T-helper 1 cell treated with Interleukin-12 subunit alpha and Interleukin-12 subunit beta and Interleukin-4 antibody, amounts not matched to agents 30 μg/mL and 1 μg/mL, for 36 hours (primary cell): Measurements from ENCODE around the gene ENO2.

Source experiments
- H3K27ac Mint-ChIP-seq: one replicate; pipeline ENCODE4 v1.8.0; 2021; ENCODE audit warnings: mild to moderate bottlenecking, mixed read lengths
- H3K27me3 Mint-ChIP-seq: one replicate; pipeline ENCODE4 v1.8.0; 2021; ENCODE audit warnings: low read depth, mixed read lengths
- H3K36me3 Mint-ChIP-seq: one replicate; pipeline ENCODE4 v1.8.0; 2021; ENCODE audit warnings: low read depth, mixed read lengths
- H3K4me1 Mint-ChIP-seq: one replicate; pipeline ENCODE4 v1.8.0; 2021; ENCODE audit warnings: low read depth, mixed read lengths
- H3K4me3 Mint-ChIP-seq: one replicate; pipeline ENCODE4 v1.8.0; 2021; ENCODE audit warnings: mild to moderate bottlenecking, moderate library complexity, mixed read lengths
- H3K9me3 Mint-ChIP-seq: one replicate; pipeline ENCODE4 v1.8.0; 2021; ENCODE audit warnings: mixed read lengths

The ENO2 gene

DNA sequence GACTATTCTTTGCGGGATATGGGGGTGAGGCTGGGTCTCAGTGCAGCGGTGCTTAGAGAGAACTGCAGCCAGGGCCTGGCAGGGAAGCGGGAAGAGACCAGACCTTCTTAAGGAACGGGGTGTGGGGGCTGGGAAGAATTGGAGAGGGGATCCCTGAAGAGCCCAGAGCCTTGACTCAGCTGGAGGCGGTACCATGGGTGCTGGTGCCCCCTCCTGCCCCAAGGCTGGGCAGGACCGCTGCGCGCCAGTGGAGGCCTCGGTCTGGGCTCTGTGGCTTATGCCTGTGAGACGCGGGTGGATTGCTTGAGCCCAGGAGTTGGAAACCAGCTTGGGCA is 27.9 kb downstream of the ENO2 start:
- no peaks in the 10 kb centered on the region for H3K9me3 Mint-ChIP-seq
- no peaks in the 10 kb centered on the region for H3K27me3 Mint-ChIP-seq
- H3K4me3 Mint-ChIP-seq = no peak overlapping the region
- peak overlapping the region; percentile 96 for H3K27ac Mint-ChIP-seq
- H3K4me1 Mint-ChIP-seq = peaks cover 37% of the 10 kb centered on the region
- H3K36me3 Mint-ChIP-seq = peaks cover 6% of the 10 kb centered on the region

DNA sequence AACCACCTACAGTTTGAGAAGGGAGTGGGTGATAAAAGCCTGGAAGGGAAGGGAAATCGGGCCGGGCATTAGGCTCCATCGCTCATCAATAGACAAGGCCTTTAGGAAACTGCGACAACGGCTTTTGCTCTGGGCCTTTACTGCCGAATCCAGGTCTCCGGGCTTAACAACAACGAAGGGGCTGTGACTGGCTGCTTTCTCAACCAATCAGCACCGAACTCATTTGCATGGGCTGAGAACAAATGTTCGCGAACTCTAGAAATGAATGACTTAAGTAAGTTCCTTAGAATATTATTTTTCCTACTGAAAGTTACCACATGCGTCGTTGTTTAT is 29.0 kb downstream of the ENO2 start:
- peaks cover 7% of the 10 kb centered on the region for H3K36me3 Mint-ChIP-seq
- H3K4me1 Mint-ChIP-seq = peaks cover 44% of the 10 kb centered on the region
- H3K4me3 Mint-ChIP-seq = peak overlapping the region; percentile 85
- no peaks in the 10 kb centered on the region for H3K27me3 Mint-ChIP-seq
- peak overlapping the region; percentile 96 for H3K27ac Mint-ChIP-seq
- no peaks in the 10 kb centered on the region for H3K9me3 Mint-ChIP-seq

DNA sequence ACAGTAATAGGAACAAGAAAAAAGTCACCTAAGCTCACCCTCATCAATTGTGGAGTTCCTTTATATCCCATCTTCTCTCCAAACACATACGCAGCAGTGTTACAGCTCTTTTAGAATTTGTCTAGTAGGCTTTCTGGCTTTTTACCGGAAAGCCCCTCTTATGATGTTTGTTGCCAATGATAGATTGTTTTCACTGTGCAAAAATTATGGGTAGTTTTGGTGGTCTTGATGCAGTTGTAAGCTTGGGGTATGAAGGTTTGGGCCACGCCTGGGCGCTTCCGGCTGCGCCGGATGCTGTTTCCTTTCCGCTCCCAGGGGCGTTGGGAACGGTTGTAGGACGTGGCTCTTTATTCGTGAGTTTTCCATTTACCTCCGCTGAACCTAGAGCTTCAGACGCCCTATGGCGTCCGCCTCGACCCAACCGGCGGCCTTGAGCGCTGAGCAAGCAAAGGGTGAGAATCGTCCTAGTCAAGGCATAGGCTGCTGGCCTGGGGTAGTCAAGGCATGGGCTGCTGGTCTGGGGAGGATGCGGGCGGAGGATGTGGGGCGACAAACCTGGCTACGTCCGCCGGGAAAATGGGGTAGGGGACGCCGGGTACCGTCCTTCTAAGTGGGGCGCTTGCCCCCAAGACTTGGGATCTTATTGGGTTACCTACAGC is 29.5 kb downstream of the ENO2 start, which contains the start of the genes C12orf57 and RNU7-1:
Gene C12orf57 (plus strand): TSS at position 301 of the 659 bp plus-strand sequence. CDS start 100 bp downstream, at position 401.
Gene RNU7-1 (plus strand): TSS at position 95 of the 659 bp plus-strand sequence.
- no peaks in the 10 kb centered on the region for H3K9me3 Mint-ChIP-seq
- H3K36me3 Mint-ChIP-seq = peaks cover 7% of the 10 kb centered on the region
- H3K4me1 Mint-ChIP-seq = peaks cover 46% of the 10 kb centered on the region
- H3K4me3 Mint-ChIP-seq = peak within 1 kb of the TSS; percentile 85
- H3K27me3 Mint-ChIP-seq = no peaks in the 10 kb centered on the region
- H3K27ac Mint-ChIP-seq = peak within 1 kb of the TSS; percentile 96

DNA sequence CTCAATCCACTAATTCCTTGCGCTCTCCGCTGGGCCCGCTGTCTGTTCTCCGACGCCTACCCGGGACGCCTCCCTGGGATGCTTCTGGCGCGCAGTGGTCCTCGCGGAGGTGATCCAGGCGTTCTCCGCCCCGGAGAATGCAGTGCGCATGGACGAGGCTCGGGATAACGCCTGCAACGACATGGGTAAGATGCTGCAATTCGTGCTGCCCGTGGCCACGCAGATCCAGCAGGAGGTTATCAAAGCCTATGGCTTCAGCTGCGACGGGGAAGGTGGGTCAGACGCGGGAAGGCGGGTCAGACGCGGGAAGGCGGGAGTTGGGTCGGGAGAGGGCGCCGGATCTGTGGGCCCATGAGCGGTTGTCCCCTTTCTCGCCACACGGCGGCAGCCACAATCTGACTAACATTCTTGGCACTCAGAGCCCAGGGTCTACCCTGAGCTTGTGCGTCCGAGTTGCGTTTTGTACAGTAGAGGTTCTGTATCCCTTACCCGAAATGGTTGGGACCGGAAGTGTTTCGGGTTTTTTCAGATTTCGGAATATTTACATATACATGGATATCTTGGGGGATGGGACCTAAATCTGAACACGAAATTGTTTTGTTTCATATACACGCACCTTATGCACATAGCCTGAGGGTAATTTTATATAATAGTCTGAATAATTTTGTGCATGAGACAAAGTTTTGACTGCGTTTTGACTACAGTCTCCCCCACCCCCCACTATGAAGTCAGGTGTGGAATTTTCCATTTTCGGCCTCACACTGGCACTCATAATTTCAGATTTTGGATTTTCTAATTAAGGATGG is 30.2 kb downstream of the ENO2 start:
- Mint-ChIP-seq H3K4me3 (peak overlapping the region; percentile 85), H3K4me1 (peaks cover 51% of the 10 kb centered on the region), H3K27ac (peak overlapping the region; percentile 96), H3K9me3 (no peaks in the 10 kb centered on the region), H3K36me3 (peaks cover 3% of the 10 kb centered on the region), H3K27me3 (no peaks in the 10 kb centered on the region)

DNA sequence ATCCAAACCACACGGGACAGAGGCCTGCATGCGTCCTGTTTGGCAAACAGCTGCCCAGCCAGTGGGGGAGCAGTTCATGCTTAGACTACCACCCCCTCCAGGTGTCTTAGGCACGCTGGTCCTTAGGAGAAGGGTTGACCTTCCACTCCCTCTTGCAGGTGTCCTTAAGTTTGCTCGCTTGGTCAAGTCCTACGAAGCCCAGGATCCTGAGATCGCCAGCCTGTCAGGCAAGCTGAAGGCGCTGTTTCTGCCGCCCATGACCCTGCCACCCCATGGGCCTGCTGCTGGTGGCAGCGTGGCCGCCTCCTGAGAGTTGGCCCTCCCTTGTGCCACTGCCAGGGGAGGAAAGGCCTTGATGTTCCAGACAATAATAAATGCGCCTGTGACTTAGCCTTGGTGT is 31.2 kb downstream of the ENO2 start:
- Mint-ChIP-seq H3K9me3 (no peaks in the 10 kb centered on the region), H3K4me1 (peaks cover 60% of the 10 kb centered on the region), H3K36me3 (peaks cover 3% of the 10 kb centered on the region), H3K27ac (peak overlapping the region; percentile 96), H3K27me3 (no peaks in the 10 kb centered on the region), H3K4me3 (peak overlapping the region; percentile 85)

DNA sequence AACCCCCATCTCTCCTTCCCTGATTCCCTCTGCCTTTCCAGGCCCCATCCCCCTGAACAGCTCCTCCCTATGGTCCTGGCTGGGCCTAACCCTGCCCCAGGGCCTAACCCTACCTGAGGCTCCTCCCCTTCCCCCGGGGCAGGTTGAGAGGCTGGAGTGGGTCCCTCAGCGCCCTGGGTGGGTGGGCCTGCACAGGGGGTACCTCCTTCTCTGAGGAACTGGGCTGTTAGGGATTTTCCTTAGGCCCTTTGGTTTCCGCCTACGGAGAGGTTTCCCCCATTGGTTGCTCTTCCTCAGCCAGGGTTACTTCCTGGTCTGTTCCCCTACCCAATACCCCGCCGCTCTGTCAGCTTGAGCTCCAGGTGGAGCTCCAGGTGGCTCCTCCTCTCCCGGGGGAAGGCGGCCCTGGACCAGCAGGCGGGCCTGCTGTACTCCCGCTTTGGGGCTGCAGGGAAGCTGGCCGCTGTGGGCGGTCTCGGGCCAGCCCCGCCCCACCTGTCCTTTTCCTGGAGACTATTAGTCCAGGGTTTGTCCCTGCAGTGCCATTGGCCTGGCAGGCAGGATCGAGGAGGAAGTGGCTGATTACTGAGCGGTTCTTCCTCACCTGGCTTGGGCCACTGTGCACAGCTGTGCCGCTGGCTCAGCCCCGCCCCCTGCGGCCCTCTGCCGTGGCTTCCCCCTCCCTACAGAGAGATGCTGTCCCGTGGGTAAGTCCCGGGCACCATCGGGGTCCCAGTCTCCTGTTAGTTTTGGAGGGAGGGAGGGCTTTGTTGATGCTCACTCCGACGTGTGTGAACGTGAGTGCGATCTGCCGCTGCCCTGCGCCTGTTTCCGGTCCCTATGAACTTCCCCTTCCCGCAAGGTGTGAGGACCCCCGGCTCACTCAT is 31.9 kb downstream of the ENO2 start:
- peak overlapping the region; percentile 96 for H3K27ac Mint-ChIP-seq
- H3K9me3 Mint-ChIP-seq = no peaks in the 10 kb centered on the region
- H3K27me3 Mint-ChIP-seq = no peaks in the 10 kb centered on the region
- peaks cover 64% of the 10 kb centered on the region for H3K4me1 Mint-ChIP-seq
- H3K36me3 Mint-ChIP-seq = peaks cover 3% of the 10 kb centered on the region
- peak overlapping the region; percentile 85 for H3K4me3 Mint-ChIP-seq

DNA sequence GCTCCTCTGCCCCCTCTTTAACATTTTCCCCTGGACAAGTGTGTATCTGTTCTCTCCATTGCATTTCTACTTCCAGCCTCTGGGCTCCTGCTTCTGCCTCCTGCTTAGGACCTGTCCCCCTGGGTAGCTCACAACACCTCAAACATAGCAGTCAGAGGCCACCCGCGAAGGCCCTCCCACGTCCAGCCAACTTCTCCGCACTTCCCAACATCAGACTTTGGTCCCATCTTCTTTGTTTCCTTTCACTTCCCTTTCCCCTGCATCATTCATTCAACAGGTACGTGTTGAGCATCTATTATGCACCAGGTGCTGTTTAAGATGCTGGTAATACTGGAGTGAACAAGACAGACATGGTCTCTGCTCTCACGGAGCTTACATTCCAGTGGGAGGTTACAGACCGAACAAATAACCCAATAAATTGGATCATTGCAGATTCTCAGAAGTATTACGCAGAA is 32.6 kb downstream of the ENO2 start:
- Mint-ChIP-seq H3K4me3 (peak overlapping the region; percentile 85), H3K36me3 (peaks cover 6% of the 10 kb centered on the region), H3K9me3 (no peaks in the 10 kb centered on the region), H3K27ac (peak overlapping the region; percentile 96), H3K4me1 (peaks cover 64% of the 10 kb centered on the region), H3K27me3 (no peaks in the 10 kb centered on the region)

DNA sequence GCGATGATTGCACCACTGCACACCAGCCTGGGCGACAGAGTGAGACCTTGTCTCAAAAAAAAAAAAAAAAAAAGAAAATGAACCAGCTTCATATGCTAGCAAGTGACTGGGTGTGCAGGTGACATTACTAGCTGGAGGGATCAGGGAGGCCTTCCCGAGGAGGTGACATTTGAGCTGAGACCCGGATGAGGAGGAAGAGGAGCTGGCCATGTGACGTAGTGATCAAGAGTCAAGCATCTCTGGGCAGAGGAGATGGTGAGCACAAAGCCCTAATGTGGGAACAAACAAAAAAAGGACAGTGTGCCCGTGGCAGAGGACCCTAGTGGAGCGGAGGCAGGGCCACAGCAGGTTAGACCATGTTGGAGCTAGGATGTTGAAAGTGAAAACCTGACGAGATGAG is 33.2 kb downstream of the ENO2 start:
- H3K4me3 Mint-ChIP-seq = peak overlapping the region; percentile 14
- H3K36me3 Mint-ChIP-seq = peaks cover 10% of the 10 kb centered on the region
- no peaks in the 10 kb centered on the region for H3K27me3 Mint-ChIP-seq
- H3K9me3 Mint-ChIP-seq = no peaks in the 10 kb centered on the region
- H3K27ac Mint-ChIP-seq = peak overlapping the region; percentile 70
- H3K4me1 Mint-ChIP-seq = peaks cover 67% of the 10 kb centered on the region

DNA sequence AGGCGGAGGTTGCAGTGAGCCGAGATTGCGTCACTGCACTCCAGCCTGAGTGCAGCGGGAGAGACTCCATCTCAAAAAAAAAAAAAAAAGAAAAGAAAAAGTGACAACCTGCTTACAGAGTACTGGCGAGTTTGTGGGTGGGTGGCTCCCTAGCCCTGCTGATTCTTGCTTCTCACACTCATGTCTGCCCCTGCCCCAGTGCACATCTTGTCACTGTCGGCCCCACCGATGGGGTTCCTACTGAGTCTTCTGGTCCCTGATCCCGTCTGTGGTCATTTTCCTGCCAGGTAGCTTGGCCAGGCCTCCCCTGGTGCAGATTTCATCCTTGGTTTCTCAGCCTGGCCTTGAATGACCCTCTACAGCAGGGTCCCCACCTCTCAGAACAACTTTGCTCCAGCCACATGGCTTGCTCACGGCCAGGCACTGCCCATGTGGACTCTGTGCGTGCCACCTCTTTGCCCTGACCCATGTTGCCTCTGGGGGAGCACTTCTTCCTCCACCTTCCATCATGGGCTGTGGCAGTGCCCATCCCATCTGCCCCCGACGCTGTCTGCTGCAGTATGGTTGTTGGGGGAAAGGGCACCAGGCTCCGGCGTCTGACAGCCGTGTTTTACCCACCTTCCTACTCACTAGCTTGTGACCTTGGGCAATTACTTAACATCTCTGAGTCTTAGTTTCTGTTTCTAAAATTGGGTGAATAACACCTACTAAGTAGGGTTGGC is 34.7 kb downstream of the ENO2 start:
- no peaks in the 10 kb centered on the region for H3K27me3 Mint-ChIP-seq
- peaks cover 71% of the 10 kb centered on the region for H3K4me1 Mint-ChIP-seq
- H3K9me3 Mint-ChIP-seq = no peaks in the 10 kb centered on the region
- H3K27ac Mint-ChIP-seq = peak overlapping the region; percentile 93
- H3K36me3 Mint-ChIP-seq = peaks cover 14% of the 10 kb centered on the region
- peak overlapping the region; percentile 71 for H3K4me3 Mint-ChIP-seq

DNA sequence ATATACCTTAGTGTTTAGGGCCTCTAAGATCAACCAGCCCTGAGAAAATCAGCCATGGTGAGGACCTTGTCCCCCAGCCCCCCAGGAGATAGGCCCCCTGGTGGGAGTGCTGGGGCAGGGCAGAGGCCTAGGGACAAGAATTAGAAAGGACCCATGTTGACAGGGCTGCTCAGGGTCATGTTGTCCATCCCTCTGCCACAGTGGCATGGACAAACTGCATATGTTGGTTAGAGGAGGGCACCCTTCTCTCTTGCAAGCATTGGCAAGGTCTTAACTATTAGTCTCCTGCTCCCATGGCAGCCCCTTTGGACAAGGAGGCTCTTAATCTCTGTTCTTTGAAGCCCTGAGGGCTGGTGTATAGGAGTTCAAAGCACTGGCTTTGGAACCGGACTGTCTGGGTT is 36.0 kb downstream of the ENO2 start:
- H3K9me3 Mint-ChIP-seq = no peaks in the 10 kb centered on the region
- peaks cover 19% of the 10 kb centered on the region for H3K36me3 Mint-ChIP-seq
- H3K27me3 Mint-ChIP-seq = no peaks in the 10 kb centered on the region
- peaks cover 76% of the 10 kb centered on the region for H3K4me1 Mint-ChIP-seq
- H3K27ac Mint-ChIP-seq = peak overlapping the region; percentile 98
- peak overlapping the region; percentile 98 for H3K4me3 Mint-ChIP-seq

DNA sequence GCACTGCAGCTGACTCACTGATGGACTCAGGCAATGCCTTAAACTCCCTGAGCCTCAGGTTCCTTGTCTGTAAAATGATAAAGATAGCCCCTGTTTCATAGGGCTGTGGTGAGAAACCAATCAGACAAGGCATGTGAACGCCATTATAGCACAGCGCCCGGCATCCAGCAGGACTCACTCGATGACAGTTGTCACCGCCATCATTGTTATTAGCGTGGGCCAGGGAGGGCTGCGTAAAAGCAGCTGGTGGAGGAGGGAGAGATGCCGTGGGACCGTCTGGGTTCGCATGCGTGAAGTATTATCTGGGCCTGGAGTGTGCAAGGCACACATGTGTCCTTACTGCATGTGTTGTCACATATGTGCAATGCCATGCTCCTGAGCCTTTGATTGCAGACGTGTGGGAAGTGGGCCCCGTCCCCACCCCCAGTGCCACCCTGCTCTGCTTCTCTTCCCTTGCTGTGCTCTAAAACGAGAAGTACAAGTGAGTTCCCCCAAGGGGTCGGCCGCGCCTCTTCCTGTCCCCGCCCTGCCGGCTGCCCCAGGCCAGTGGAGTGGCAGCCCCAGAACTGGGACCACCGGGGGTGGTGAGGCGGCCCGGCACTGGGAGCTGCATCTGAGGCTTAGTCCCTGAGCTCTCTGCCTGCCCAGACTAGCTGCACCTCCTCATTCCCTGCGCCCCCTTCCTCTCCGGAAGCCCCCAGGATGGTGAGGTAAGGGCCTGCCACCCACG is 36.6 kb downstream of the ENO2 start, which contains the start of gene PTPN6:
Gene PTPN6 (plus strand): TSS at position 546 of the 730 bp plus-strand sequence. CDS start 157 bp downstream, at position 703.
- H3K4me3 Mint-ChIP-seq = peak within 1 kb of the TSS; percentile 98
- peaks cover 25% of the 10 kb centered on the region for H3K36me3 Mint-ChIP-seq
- H3K27ac Mint-ChIP-seq = peak within 1 kb of the TSS; percentile 98
- H3K4me1 Mint-ChIP-seq = peaks cover 75% of the 10 kb centered on the region
- no peaks in the 10 kb centered on the region for H3K9me3 Mint-ChIP-seq
- no peaks in the 10 kb centered on the region for H3K27me3 Mint-ChIP-seq

DNA sequence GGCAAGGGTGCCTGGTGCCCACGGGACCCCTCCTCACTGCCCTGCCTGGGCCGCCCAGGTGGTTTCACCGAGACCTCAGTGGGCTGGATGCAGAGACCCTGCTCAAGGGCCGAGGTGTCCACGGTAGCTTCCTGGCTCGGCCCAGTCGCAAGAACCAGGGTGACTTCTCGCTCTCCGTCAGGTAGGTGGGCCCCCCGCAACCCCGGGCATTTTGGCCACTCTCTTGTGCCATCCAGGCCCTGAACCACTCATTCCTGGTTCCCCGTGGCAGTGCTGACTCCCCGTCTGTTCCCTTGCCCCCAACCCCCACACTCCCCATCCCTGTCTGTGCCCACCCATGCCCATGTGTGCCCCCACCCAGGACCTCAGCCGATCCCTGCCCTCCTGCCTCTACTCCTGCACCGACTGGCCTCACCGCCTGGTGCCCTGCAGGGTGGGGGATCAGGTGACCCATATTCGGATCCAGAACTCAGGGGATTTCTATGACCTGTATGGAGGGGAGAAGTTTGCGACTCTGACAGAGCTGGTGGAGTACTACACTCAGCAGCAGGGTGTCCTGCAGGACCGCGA is 37.3 kb downstream of the ENO2 start:
- no peaks in the 10 kb centered on the region for H3K9me3 Mint-ChIP-seq
- H3K27ac Mint-ChIP-seq = peak overlapping the region; percentile 98
- peak overlapping the region; percentile 98 for H3K4me3 Mint-ChIP-seq
- peaks cover 75% of the 10 kb centered on the region for H3K4me1 Mint-ChIP-seq
- peaks cover 31% of the 10 kb centered on the region for H3K36me3 Mint-ChIP-seq
- no peaks in the 10 kb centered on the region for H3K27me3 Mint-ChIP-seq
